Neural progenitor cell (in vitro differentiated cells): ENCODE measurements around the gene PPP6R1. TPM values are rescaled to one million over a fixed set of nuclear protein-coding genes. Genes with fewer than 3 reads are reported as not detected.

Source experiments
- DNase-seq: peaks from one replicate; pipeline ENCODE4 v3.0.0-alpha.2; 2016; ENCODE audit warnings: low spot score
- H2AFZ ChIP-seq: fragments of 200-600 bp; sonication (generic); replicated peaks from 2 replicates; pipeline ENCODE4 v1.6.1; 2016; ENCODE audit warnings: antibody characterized with exemption
- H3F3A ChIP-seq: fragments of 200-600 bp; sonication (generic); 2 replicates; pipeline ENCODE4 v1.6.1; 2016; ENCODE audit warnings: antibody characterized with exemption, low read depth
- H3K27ac ChIP-seq: fragments of 200-600 bp; sonication (generic); 2 replicates; pipeline ENCODE4 v1.5.1; 2016; ENCODE audit warnings: mild to moderate bottlenecking
- H3K27me3 ChIP-seq: fragments of 200-600 bp; sonication (generic); 2 replicates; pipeline ENCODE4 v1.6.1; 2016; ENCODE audit warnings: mild to moderate bottlenecking, moderate library complexity
- H3K36me3 ChIP-seq: fragments of 200-600 bp; sonication (generic); 2 replicates; pipeline ENCODE4 v1.5.1; 2016
- H3K4me1 ChIP-seq: fragments of 200-600 bp; sonication (generic); 2 replicates; pipeline ENCODE4 v1.6.1; 2016; ENCODE audit warnings: mixed run types
- H3K4me2 ChIP-seq: fragments of 200-600 bp; sonication (generic); 2 replicates; pipeline ENCODE4 v1.6.1; 2016
- H3K4me3 ChIP-seq: fragments of 200-600 bp; sonication (generic); 2 replicates; pipeline ENCODE4 v1.5.1; 2016
- H3K79me2 ChIP-seq: fragments of 200-600 bp; sonication (generic); 2 replicates; pipeline ENCODE4 v1.6.1; 2016; ENCODE audit warnings: low read depth
- H3K9ac ChIP-seq: fragments of 200-600 bp; sonication (generic); 2 replicates; pipeline ENCODE4 v1.6.1; 2016
- H3K9me3 ChIP-seq: fragments of 200-600 bp; sonication (generic); 2 replicates; pipeline ENCODE4 v1.5.1; 2016; ENCODE audit warnings: low read depth
- H4K20me1 ChIP-seq: fragments of 200-600 bp; sonication (generic); 2 replicates; pipeline ENCODE4 v1.6.1; 2016; ENCODE audit warnings: low read depth
- H3K27ac Mint-ChIP-seq: 3 replicates; pipeline ENCODE4 v1.8.0; 2021; ENCODE audit warnings: mixed read lengths
- H3K27me3 Mint-ChIP-seq: 2 replicates; pipeline ENCODE4 v1.8.0; 2022; ENCODE audit warnings: low read depth, mild to moderate bottlenecking, inconsistent platforms, moderate library complexity, mixed read lengths; ENCODE audit not compliant: insufficient read depth
- H3K36me3 Mint-ChIP-seq: 3 replicates; pipeline ENCODE4 v1.8.0; 2021; ENCODE audit warnings: mixed read lengths
- H3K4me1 Mint-ChIP-seq: 3 replicates; pipeline ENCODE4 v1.8.0; 2021; ENCODE audit warnings: mixed read lengths
- H3K4me3 Mint-ChIP-seq: 3 replicates; pipeline ENCODE4 v1.8.0; 2021; ENCODE audit warnings: mild to moderate bottlenecking, moderate library complexity, mixed read lengths
- H3K9me3 Mint-ChIP-seq: 3 replicates; pipeline ENCODE4 v1.8.0; 2020; ENCODE audit warnings: mixed read lengths
- CTCF ChIP-seq: fragments of 200-600 bp; sonication (generic); IDR thresholded peaks from 2 replicates; pipeline ENCODE4 v1.5.1; 2017; ENCODE audit warnings: antibody characterized with exemption, mild to moderate bottlenecking
- EZH2 ChIP-seq: fragments of 200-600 bp; sonication (generic); IDR thresholded peaks from 2 replicates; pipeline ENCODE4 v1.6.1; 2017; ENCODE audit warnings: antibody characterized with exemption, mild to moderate bottlenecking, moderate library complexity
- EZH2phosphoT487 ChIP-seq: fragments of 200-600 bp; sonication (generic); IDR thresholded peaks from 2 replicates; pipeline ENCODE4 v1.6.1; 2017; ENCODE audit warnings: antibody characterized with exemption
- total RNA-seq: library from RNA; depleted of rRNA; stranded (reverse); fragments of >200 nt; gene quantifications from 2 replicates; pipeline ENCODE4 v1.2.3, GENCODE V29; 2015; ENCODE audit warnings: low replicate concordance

Gene PPP6R1
- total RNA-seq, 1 donor from 2014 or later: 13.1 TPM

GRCh38 chr19:55242517-55242916 lies 16.3 kb downstream of the PPP6R1 start:
- H3K9me3 Mint-ChIP-seq: no peaks in the 10 kb centered on the region
- Histone ChIP-seq H3K9ac (no peak overlapping the region), H3F3A (no peaks in the 10 kb centered on the region), H3K4me3 (no peak overlapping the region), H3K9me3 (no peaks in the 10 kb centered on the region), H3K27ac (no peak overlapping the region), H4K20me1 (peaks cover 10% of the 10 kb centered on the region), H3K36me3 (no peaks in the 10 kb centered on the region), H3K79me2 (peaks cover 3% of the 10 kb centered on the region), H2AFZ (no peak overlapping the region), H3K4me1 (no peaks in the 10 kb centered on the region), H3K27me3 (no peaks in the 10 kb centered on the region), H3K4me2 (no peak overlapping the region)
- H3K27ac Mint-ChIP-seq: no peak overlapping the region
- no peak for DNase-seq
- TF ChIP-seq EZH2phosphoT487: no peak
- no peak for TF ChIP-seq EZH2
- no peak for TF ChIP-seq CTCF
- H3K4me3 Mint-ChIP-seq: no peak overlapping the region
- H3K36me3 Mint-ChIP-seq: peaks cover 15% of the 10 kb centered on the region
- H3K4me1 Mint-ChIP-seq: no peaks in the 10 kb centered on the region
- peaks cover 9% of the 10 kb centered on the region for H3K27me3 Mint-ChIP-seq

GRCh38 chr19:55241935-55242464 lies 16.8 kb downstream of the PPP6R1 start:
- no peaks in the 10 kb centered on the region for H3K9me3 ChIP-seq
- H2AFZ ChIP-seq: no peak overlapping the region
- no peaks in the 10 kb centered on the region for H3K4me1 ChIP-seq
- Mint-ChIP-seq H3K4me3 (no peak overlapping the region), H3K36me3 (peaks cover 19% of the 10 kb centered on the region), H3K4me1 (no peaks in the 10 kb centered on the region), H3K27ac (no peak overlapping the region), H3K27me3 (peaks cover 9% of the 10 kb centered on the region), H3K9me3 (no peaks in the 10 kb centered on the region)
- H4K20me1 ChIP-seq: peaks cover 5% of the 10 kb centered on the region
- H3K36me3 ChIP-seq: no peaks in the 10 kb centered on the region
- H3K4me2 ChIP-seq: no peak overlapping the region
- no peaks in the 10 kb centered on the region for H3F3A ChIP-seq
- no peaks in the 10 kb centered on the region for H3K79me2 ChIP-seq
- no peak overlapping the region for H3K9ac ChIP-seq
- H3K27ac ChIP-seq: no peak overlapping the region
- no peak for TF ChIP-seq CTCF
- no peak for TF ChIP-seq EZH2phosphoT487
- no peak for TF ChIP-seq EZH2
- no peaks in the 10 kb centered on the region for H3K27me3 ChIP-seq
- H3K4me3 ChIP-seq: no peak overlapping the region
- no peak for DNase-seq

GRCh38 chr19:55241143-55241934 lies 17.5 kb downstream of the PPP6R1 start:
- DNase-seq: no peak
- Mint-ChIP-seq H3K4me3 (no peak overlapping the region), H3K27ac (no peak overlapping the region), H3K36me3 (peaks cover 23% of the 10 kb centered on the region), H3K4me1 (no peaks in the 10 kb centered on the region), H3K9me3 (no peaks in the 10 kb centered on the region), H3K27me3 (peaks cover 9% of the 10 kb centered on the region)
- H3K4me1 ChIP-seq: no peaks in the 10 kb centered on the region
- H2AFZ ChIP-seq: no peak overlapping the region
- H3K4me3 ChIP-seq: no peak overlapping the region
- peaks cover 4% of the 10 kb centered on the region for H4K20me1 ChIP-seq
- no peak overlapping the region for H3K27ac ChIP-seq
- no peaks in the 10 kb centered on the region for H3K9me3 ChIP-seq
- TF ChIP-seq CTCF (no peak), EZH2phosphoT487 (no peak), EZH2 (no peak)
- H3F3A ChIP-seq: no peaks in the 10 kb centered on the region
- no peak overlapping the region for H3K4me2 ChIP-seq
- H3K79me2 ChIP-seq: no peaks in the 10 kb centered on the region
- H3K9ac ChIP-seq: no peak overlapping the region
- H3K27me3 ChIP-seq: no peaks in the 10 kb centered on the region
- no peaks in the 10 kb centered on the region for H3K36me3 ChIP-seq
